Hepatocyte (in vitro differentiated cells): Measurements from ENCODE around the gene DLX3. TPM values are rescaled to one million over a fixed set of nuclear protein-coding genes. Genes with fewer than 3 reads are reported as not detected.

Experiments used
- DNase-seq: peaks from one replicate; pipeline ENCODE4 v3.0.0-alpha.2; 2016; ENCODE audit warnings: low spot score
- H2AFZ ChIP-seq: fragments of 200-600 bp; sonication (generic); 2 replicates; pipeline ENCODE4 v1.6.0; 2016; ENCODE audit warnings: antibody characterized with exemption, mild to moderate bottlenecking
- H3K27ac ChIP-seq: fragments of 200-600 bp; sonication (generic); 2 replicates; pipeline ENCODE4 v1.5.1; 2016; ENCODE audit warnings: mild to moderate bottlenecking
- H3K27me3 ChIP-seq: fragments of 200-600 bp; sonication (generic); 2 replicates; pipeline ENCODE4 v1.6.1; 2016
- H3K36me3 ChIP-seq: fragments of 200-600 bp; sonication (generic); replicated peaks from 2 replicates; pipeline ENCODE4 v1.5.1; 2016; ENCODE audit warnings: low read depth; ENCODE audit not compliant: insufficient read depth
- H3K4me1 ChIP-seq: fragments of 200-600 bp; sonication (generic); 2 replicates; pipeline ENCODE4 v1.5.1; 2016; ENCODE audit warnings: mild to moderate bottlenecking, moderate library complexity; ENCODE audit not compliant: insufficient read depth
- H3K4me2 ChIP-seq: fragments of 200-600 bp; sonication (generic); 2 replicates; pipeline ENCODE4 v1.6.0; 2016
- H3K4me3 ChIP-seq: fragments of 200-600 bp; sonication (generic); 2 replicates; pipeline ENCODE4 v1.5.1; 2016; ENCODE audit warnings: mild to moderate bottlenecking
- H3K79me2 ChIP-seq: fragments of 200-600 bp; sonication (generic); 2 replicates; pipeline ENCODE4 v1.6.0; 2017; ENCODE audit warnings: mild to moderate bottlenecking
- H3K9me2 ChIP-seq: fragments of 200-600 bp; sonication (generic); replicated peaks from 2 replicates; pipeline ENCODE4 v1.6.0; 2017; ENCODE audit warnings: mild to moderate bottlenecking; ENCODE audit not compliant: insufficient read depth
- H3K9me3 ChIP-seq: fragments of 200-600 bp; sonication (generic); 2 replicates; pipeline ENCODE4 v1.5.1; 2016; ENCODE audit warnings: low read depth, mild to moderate bottlenecking
- H4K20me1 ChIP-seq: fragments of 200-600 bp; sonication (generic); 2 replicates; pipeline ENCODE4 v1.6.0; 2016; ENCODE audit warnings: mild to moderate bottlenecking; ENCODE audit not compliant: insufficient read depth, poor library complexity, severe bottlenecking
- EZH2 ChIP-seq: fragments of 200-600 bp; sonication (generic); IDR thresholded peaks from 2 replicates; pipeline ENCODE4 v1.6.1; 2016; ENCODE audit warnings: antibody characterized with exemption, mild to moderate bottlenecking, borderline replicate concordance
- EZH2phosphoT487 ChIP-seq: fragments of 200-600 bp; sonication (generic); IDR thresholded peaks from one replicate; pipeline ENCODE4 v1.6.1; 2018; ENCODE audit warnings: antibody characterized with exemption, mild to moderate bottlenecking, low read depth, moderate library complexity; ENCODE audit not compliant: unreplicated experiment, severe bottlenecking
- WGBS: methylation state at CpG from one replicate; pipeline ENCODE4 v1.1.6; 2016; ENCODE audit warnings: low lambda C conversion rate; ENCODE audit errors: missing lambda C conversion rate; 5-methylcytosine and 5-hydroxymethylcytosine counted together
- polyA plus RNA-seq: library from polyadenylated mRNA; unstranded; fragments of >200 nt; fragmentation: Nextera tagmentation; extraction: Ambion mirVana; gene quantifications from 2 replicates; pipeline ENCODE4 v1.2.1, GENCODE V29; 2016
- total RNA-seq: library from RNA; depleted of rRNA; stranded (reverse); fragments of >200 nt; gene quantifications from 2 replicates; pipeline ENCODE4 v1.2.3, GENCODE V29; 2014
- TF ChIP-seq, protein P1 (sequence below): fragments of 200-600 bp; sonication (generic); IDR thresholded peaks from 2 replicates; pipeline ENCODE4 v1.5.1; 2016; ENCODE audit warnings: antibody characterized with exemption, mild to moderate bottlenecking; ENCODE audit not compliant: poor library complexity

Gene DLX3
- total and polyA plus RNA-seq, 2 experiments from 2014 or later, result 0.37 to 1.1 TPM

- H2AFZ ChIP-seq, result no peak overlapping the region
- H3K27ac ChIP-seq, result no peak overlapping the region
These were observed 33.1 kb upstream of the DLX3 start for GRCh38 chr17:50027881-50028735.

GRCh38 chr17:50027172-50027880 lies 32.3 kb upstream of the DLX3 start:
- H3K4me3 ChIP-seq, result no peak overlapping the region
- H3K4me2 ChIP-seq, result peak overlapping the region; percentile 62
- H3K27me3 ChIP-seq, result no peaks in the 10 kb centered on the region
- no peaks in the 10 kb centered on the region for H4K20me1 ChIP-seq
- H3K36me3 ChIP-seq, result no peaks in the 10 kb centered on the region
- H3K9me3 ChIP-seq, result no peaks in the 10 kb centered on the region
- peak; percentile 67 for DNase-seq
- H3K9me2 ChIP-seq, result no peaks in the 10 kb centered on the region
- no peaks in the 10 kb centered on the region for H3K79me2 ChIP-seq
- H2AFZ ChIP-seq, result no peak overlapping the region
- WGBS, result 38% methylated on average over 22 of the region's 27 CpGs
- H3K4me1 ChIP-seq, result peaks cover 12% of the 10 kb centered on the region
- H3K27ac ChIP-seq, result no peak overlapping the region
- TF ChIP-seq EZH2 (no peak), EZH2phosphoT487 (no peak)
- TF ChIP-seq, protein P1, sequence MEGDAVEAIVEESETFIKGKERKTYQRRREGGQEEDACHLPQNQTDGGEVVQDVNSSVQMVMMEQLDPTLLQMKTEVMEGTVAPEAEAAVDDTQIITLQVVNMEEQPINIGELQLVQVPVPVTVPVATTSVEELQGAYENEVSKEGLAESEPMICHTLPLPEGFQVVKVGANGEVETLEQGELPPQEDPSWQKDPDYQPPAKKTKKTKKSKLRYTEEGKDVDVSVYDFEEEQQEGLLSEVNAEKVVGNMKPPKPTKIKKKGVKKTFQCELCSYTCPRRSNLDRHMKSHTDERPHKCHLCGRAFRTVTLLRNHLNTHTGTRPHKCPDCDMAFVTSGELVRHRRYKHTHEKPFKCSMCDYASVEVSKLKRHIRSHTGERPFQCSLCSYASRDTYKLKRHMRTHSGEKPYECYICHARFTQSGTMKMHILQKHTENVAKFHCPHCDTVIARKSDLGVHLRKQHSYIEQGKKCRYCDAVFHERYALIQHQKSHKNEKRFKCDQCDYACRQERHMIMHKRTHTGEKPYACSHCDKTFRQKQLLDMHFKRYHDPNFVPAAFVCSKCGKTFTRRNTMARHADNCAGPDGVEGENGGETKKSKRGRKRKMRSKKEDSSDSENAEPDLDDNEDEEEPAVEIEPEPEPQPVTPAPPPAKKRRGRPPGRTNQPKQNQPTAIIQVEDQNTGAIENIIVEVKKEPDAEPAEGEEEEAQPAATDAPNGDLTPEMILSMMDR, result no peak

More at GRCh38 chr17:50027881-50028735, 33.1 kb upstream of the DLX3 start:
- Histone ChIP-seq H3K4me2 (peak overlapping the region; percentile 20), H3K27me3 (no peaks in the 10 kb centered on the region), H3K36me3 (no peaks in the 10 kb centered on the region), H3K4me3 (no peak overlapping the region), H3K79me2 (no peaks in the 10 kb centered on the region), H3K9me2 (no peaks in the 10 kb centered on the region), H3K9me3 (no peaks in the 10 kb centered on the region), H4K20me1 (no peaks in the 10 kb centered on the region), H3K4me1 (peaks cover 12% of the 10 kb centered on the region)
- DNase-seq, result peak; percentile 45
- 67% methylated on average over 18 of the region's 20 CpGs for WGBS
- TF ChIP-seq EZH2 (no peak), EZH2phosphoT487 (no peak)
- TF ChIP-seq, protein P1, result no peak

- 5% methylated on average over 6 of the region's 6 CpGs for WGBS
- H3K79me2 ChIP-seq, result no peaks in the 10 kb centered on the region
- H3K4me2 ChIP-seq, result peak overlapping the region; percentile 62
- no peaks in the 10 kb centered on the region for H3K9me3 ChIP-seq
- no peak overlapping the region for H3K27ac ChIP-seq
- H2AFZ ChIP-seq, result no peak overlapping the region
- no peak overlapping the region for H3K4me3 ChIP-seq
- TF ChIP-seq, protein P1, result peak; percentile 87
- TF ChIP-seq EZH2phosphoT487 (no peak), EZH2 (no peak)
- H4K20me1 ChIP-seq, result no peaks in the 10 kb centered on the region
- DNase-seq, result peak; percentile 80
- H3K4me1 ChIP-seq, result peaks cover 12% of the 10 kb centered on the region
- H3K9me2 ChIP-seq, result no peaks in the 10 kb centered on the region
- no peaks in the 10 kb centered on the region for H3K27me3 ChIP-seq
- H3K36me3 ChIP-seq, result no peaks in the 10 kb centered on the region
These were observed 31.8 kb upstream of the DLX3 start for GRCh38 chr17:50026837-50027171.
